Central memory CD8-positive, alpha-beta T cell (primary cell): ENCODE results near the gene SLC34A1.

ENCODE experiments used
- ATAC-seq: fragments of 150-1000 bp; cut with Tn5 transposase; replicated peaks from 2 replicates; pipeline ENCODE4 v1.10.0; 2022; ENCODE audit warnings: mild to moderate bottlenecking, moderate FRiP score, moderate number of reproducible peaks; ENCODE audit not compliant: poor library complexity, severe bottlenecking; ENCODE audit errors: extremely low read depth
- DNase-seq, 2 donors: peaks; one replicate each; pipeline ENCODE4 v3.0.0; 2021; ENCODE audit warnings: low spot score in 2 of 2
- H3K27ac Mint-ChIP-seq: one replicate; pipeline ENCODE4 v1.8.0; 2022; ENCODE audit warnings: low read depth, mild to moderate bottlenecking, moderate library complexity, mixed read lengths
- H3K27me3 Mint-ChIP-seq: one replicate; pipeline ENCODE4 v1.8.0; 2022; ENCODE audit warnings: mixed read lengths
- H3K36me3 Mint-ChIP-seq: one replicate; pipeline ENCODE4 v1.8.0; 2022; ENCODE audit warnings: mild to moderate bottlenecking, moderate library complexity, mixed read lengths; ENCODE audit not compliant: insufficient read depth
- H3K4me1 Mint-ChIP-seq: one replicate; pipeline ENCODE4 v1.8.0; 2022; ENCODE audit warnings: mixed read lengths
- H3K4me3 Mint-ChIP-seq: one replicate; pipeline ENCODE4 v1.8.0; 2022; ENCODE audit warnings: mild to moderate bottlenecking, moderate library complexity, mixed read lengths
- H3K9me3 Mint-ChIP-seq: one replicate; pipeline ENCODE4 v1.8.0; 2022; ENCODE audit warnings: mixed read lengths

Gene SLC34A1

DNA sequence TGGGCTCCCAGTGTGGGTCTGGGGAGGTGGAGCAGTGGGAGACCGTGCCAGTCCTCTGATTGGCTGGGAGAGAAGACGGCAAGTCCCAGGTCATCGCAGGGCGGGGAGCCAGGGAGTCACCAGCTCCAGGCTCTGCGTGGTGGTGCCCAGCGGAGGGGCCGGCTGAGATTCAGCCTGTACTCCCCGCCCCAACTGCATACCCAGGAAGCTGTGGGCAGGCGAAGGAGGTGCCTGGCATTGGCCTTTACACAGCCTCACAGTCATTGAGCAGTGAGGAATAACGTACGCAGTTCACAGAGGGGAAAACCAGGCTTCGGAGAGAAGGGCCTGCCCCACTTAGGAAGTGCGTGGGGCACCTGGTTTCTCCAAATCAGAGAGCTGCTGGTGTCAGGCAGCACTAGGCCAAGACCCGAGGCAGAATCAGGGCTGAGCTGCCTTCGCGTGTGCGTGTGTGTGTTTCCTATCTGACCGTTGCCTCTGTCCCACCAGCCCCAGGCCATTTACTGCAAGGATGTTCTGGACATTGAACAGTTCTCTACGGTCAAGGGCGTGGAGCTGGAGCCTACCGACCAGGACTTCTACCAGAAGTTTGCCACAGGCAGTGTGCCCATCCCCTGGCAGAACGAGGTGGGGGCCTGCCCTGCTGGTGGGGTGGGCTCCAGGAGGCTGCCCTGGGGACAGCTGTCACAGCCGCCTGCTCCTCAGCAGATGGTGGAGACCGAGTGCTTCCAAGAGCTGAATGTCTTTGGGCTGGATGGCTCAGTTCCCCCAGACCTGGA is 56.2 kb downstream of the SLC34A1 start:
- Mint-ChIP-seq H3K9me3 (no peaks in the 10 kb centered on the region), H3K4me1 (peaks cover 56% of the 10 kb centered on the region), H3K27ac (peak overlapping the region; percentile 84), H3K4me3 (peak overlapping the region; percentile 20), H3K36me3 (peaks cover 50% of the 10 kb centered on the region), H3K27me3 (no peaks in the 10 kb centered on the region)
- no peak for DNase-seq
- peak; percentile 64 for ATAC-seq

DNA sequence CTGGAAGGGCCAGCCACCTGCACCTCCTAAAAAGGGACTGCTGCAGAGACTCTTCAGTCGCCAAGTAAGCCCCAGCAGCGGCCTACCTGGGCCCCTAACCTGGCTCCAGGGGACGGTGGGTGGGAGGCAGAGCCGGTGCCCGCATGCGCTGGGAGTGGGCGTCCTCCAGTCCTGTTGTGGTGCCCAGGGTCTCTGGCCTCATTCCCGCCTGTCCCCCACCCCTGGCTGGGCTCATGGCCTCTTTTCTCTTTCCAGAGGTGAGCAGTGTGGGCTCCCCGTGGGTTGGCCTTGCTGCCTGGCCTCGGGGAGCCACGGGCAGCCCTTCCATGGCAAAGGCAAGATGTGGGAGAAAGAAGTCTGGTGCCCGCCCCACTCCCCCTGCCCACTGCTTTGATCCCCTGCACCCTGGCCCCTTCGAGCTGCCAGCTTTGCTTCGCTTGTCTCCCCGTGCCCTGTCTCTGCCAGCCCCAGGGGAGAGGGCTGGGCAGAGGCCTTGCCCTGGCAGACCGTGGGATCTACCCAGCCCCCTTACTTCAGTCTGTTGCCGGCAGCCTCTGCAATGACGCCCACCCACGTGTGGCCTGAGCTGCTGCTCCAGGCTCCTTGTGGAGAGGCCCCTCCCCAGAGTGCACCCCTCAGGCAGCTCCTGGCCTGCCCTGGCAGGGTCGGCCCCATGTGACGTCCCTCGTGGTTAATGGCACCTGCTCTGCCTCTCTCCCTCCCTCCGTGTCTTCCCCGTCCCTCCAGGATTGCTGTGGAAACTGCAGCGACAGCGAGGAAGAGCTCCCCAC is 57.0 kb downstream of the SLC34A1 start:
- ATAC-seq (no peak), DNase-seq (no peak)
- no peaks in the 10 kb centered on the region for H3K9me3 Mint-ChIP-seq
- H3K27me3 Mint-ChIP-seq = no peaks in the 10 kb centered on the region
- H3K36me3 Mint-ChIP-seq = peaks cover 45% of the 10 kb centered on the region
- H3K4me1 Mint-ChIP-seq = peaks cover 64% of the 10 kb centered on the region
- H3K27ac Mint-ChIP-seq = peak overlapping the region; percentile 68
- H3K4me3 Mint-ChIP-seq = no peak overlapping the region

DNA sequence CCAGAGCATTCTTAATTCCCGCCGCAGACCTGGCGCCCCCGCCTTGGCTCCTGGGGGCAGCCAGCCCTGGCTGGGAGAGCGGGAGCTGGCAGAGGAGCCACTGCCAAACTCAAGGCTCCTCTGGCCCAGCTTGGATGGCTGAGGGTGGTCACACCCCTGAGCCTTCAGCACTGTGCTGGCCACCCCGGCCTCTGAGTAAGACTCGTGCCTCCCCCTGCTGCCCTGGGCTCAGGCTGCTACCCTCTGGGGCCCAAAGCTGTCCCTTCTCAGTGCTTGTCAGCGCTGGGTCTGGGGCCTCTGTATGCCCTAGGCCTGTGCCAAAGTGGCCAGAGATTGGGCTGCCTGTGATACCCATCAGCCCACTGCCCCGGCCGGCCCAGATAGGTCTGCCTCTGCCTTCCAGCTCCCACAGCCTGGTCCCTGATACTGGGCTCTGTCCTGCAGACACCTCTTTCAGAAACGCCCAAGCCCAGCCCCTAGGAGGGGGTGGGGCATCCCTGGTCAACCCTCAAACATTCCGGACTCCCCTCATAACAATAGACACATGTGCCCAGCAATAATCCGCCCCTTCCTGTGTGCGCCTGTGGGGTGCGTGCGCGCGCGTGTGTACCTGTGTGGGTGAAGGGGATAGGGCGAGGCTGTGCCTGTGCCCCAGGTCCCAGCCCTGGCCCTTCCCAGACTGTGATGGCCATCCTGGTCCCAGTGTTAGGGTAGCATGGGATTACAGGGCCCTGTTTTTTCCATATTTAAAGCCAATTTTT is 58.0 kb downstream of the SLC34A1 start:
- DNase-seq (no peak), ATAC-seq (no peak)
- H3K9me3 Mint-ChIP-seq = no peaks in the 10 kb centered on the region
- H3K27ac Mint-ChIP-seq = peak overlapping the region; percentile 68
- H3K36me3 Mint-ChIP-seq = peaks cover 37% of the 10 kb centered on the region
- no peak overlapping the region for H3K4me3 Mint-ChIP-seq
- H3K27me3 Mint-ChIP-seq = no peaks in the 10 kb centered on the region
- peaks cover 57% of the 10 kb centered on the region for H3K4me1 Mint-ChIP-seq

DNA sequence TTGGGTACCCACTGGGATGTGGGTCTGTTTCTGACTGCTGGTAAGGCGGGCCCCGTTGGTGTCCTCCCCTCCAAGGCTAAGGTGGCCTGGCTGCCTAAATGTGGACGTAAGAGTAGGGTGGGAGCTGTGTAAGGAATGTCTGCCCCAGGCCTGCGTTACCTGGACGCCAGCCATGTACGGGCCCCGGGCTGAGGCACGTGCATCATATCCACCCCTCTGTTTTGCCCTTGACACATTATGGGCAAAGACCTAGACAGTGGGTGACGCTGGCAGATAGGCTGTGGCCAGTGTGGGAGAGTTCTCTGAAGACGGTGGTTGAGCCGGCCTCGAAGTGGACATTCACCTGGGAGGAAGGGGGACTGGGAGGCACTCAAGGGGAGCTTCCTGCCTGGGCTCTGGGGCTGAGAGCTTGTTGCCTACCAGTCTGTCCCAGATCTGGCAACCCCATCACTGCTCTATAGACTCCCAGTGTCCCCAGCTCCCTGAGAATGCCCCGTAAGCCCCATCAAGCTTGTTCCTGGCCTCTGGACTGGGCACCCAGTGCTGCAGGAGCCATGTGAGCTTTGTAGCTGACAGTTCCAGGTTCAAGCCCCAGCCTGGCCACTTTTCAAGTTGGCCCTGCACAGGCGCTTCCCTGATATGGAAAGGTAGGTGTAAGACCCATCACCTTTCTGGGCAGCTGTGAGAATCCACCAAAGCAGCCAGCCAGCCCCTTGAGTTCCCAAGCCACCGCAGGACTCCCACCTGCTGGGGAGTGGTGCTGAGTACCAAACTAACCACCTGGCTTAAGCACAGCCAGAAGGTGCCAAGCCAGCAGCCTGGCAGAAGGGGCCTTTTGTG is 59.1 kb downstream of the SLC34A1 start:
- DNase-seq (no peak), ATAC-seq (no peak)
- Mint-ChIP-seq H3K4me3 (no peak overlapping the region), H3K4me1 (peaks cover 55% of the 10 kb centered on the region), H3K27me3 (no peaks in the 10 kb centered on the region), H3K27ac (peak overlapping the region; percentile 98), H3K9me3 (no peaks in the 10 kb centered on the region), H3K36me3 (peaks cover 30% of the 10 kb centered on the region)

DNA sequence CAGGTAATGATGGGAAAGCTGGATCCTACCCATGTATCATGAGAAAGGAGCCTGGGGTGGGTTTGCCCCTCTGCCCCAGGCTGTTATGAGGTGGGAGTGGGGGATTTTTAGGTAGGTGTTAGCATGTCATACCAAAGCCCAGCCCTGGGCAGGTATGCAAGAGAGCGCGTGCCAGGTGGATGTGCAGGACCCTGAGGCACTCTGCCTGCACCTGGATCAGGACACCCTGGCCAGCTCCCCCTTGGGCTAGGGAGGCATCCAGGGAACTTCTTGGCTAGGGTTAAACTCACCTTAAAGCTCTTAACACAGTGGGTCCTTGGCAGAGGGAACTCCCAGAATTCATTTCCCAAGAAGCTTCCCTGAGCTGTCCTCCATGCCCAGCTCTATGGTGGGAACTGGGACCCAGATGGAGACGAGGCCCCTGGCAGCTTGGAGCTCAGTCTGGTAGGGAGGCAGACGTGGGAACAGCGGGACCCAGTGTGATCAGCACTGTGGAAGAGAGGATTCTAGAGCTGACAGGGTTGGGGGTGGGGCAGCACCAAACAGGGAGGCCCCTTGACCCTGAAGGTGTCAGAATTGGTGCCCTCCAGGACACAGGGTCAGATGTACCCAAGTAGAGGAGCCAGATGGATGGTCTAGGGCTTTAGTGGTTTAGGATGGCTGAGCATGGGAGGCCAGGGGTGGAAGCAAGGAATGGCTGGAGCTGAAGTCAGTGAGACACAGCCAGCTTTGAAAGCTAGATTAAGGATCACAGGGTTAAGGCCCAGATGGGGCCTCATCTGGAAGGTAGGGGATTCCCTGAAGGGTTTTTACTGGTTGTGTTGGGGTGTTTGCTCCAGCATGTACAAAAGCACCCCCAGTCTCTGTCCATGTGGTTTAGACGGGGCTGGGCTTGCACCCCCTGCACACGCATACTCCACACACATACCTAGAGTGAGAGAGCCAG is 60.1 kb downstream of the SLC34A1 start:
- Mint-ChIP-seq H3K27ac (peak overlapping the region; percentile 98), H3K4me1 (peaks cover 55% of the 10 kb centered on the region), H3K27me3 (no peaks in the 10 kb centered on the region), H3K9me3 (no peaks in the 10 kb centered on the region), H3K4me3 (peak overlapping the region; percentile 76), H3K36me3 (peaks cover 23% of the 10 kb centered on the region)
- DNase-seq (no peak), ATAC-seq (peak; percentile 29)

DNA sequence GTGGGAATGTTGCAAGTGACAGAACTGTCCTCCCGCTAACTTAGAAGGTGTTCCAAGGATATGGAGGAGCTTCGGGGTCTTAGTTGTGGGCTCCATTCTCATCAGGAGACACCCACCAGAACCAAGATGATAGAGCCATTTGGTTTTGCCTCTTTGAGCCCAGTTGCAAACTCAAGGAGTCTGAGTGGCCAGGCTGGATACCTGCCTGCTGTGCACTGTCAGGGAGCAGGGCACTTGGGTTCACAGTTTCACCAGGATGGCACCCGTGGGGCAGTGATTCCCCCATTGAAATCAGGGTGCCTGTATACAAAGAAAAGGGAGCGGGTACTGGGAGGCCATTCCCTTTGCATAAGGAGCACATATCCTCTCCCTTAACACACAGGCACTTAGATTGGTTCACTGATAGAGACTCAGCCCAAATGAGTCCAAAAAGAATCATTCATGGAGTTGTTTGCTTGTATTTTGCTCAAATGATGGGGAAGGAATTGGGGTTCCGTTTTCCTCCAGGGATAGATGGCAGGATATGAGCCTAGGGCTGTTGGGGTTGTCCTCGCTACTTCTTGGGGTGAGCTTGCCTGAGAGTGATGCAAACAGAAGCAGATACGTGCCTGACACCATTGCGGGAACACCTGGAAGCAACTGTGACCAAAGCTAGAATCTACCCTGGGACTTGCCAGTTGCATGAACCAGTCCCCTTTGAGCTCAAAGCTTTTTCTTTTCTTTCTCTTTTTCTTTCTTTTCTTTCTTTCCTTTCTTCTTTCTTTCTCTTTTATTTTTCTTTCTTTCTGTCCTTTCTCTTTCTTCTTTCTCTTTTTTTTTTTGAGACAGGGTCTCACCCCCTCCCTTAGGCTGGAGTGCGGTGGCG is 61.0 kb downstream of the SLC34A1 start:
- Mint-ChIP-seq H3K9me3 (no peaks in the 10 kb centered on the region), H3K4me3 (peak overlapping the region; percentile 76), H3K27me3 (no peaks in the 10 kb centered on the region), H3K4me1 (peaks cover 46% of the 10 kb centered on the region), H3K36me3 (peaks cover 20% of the 10 kb centered on the region), H3K27ac (peak overlapping the region; percentile 98)
- no peak for DNase-seq
- ATAC-seq = peak; percentile 38

DNA sequence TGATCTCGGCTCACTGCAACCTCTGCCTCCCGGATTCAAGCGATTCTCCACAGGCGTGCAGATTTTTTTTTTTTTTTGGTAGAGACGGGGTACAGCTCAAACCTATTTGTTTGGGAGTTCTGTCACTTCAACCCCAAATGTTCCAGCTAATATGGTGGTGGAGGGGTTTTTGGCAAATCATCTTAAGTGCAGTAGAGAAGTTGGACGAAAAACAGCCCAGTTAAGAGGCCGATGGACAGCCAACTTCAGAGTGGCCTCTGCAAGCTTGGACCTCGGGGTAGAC is 61.6 kb downstream of the SLC34A1 start:
- Mint-ChIP-seq H3K4me1 (peaks cover 43% of the 10 kb centered on the region), H3K36me3 (peaks cover 19% of the 10 kb centered on the region), H3K27me3 (no peaks in the 10 kb centered on the region), H3K4me3 (peak overlapping the region; percentile 76), H3K9me3 (no peaks in the 10 kb centered on the region), H3K27ac (peak overlapping the region; percentile 98)
- ATAC-seq = no peak
- DNase-seq = no peak

DNA sequence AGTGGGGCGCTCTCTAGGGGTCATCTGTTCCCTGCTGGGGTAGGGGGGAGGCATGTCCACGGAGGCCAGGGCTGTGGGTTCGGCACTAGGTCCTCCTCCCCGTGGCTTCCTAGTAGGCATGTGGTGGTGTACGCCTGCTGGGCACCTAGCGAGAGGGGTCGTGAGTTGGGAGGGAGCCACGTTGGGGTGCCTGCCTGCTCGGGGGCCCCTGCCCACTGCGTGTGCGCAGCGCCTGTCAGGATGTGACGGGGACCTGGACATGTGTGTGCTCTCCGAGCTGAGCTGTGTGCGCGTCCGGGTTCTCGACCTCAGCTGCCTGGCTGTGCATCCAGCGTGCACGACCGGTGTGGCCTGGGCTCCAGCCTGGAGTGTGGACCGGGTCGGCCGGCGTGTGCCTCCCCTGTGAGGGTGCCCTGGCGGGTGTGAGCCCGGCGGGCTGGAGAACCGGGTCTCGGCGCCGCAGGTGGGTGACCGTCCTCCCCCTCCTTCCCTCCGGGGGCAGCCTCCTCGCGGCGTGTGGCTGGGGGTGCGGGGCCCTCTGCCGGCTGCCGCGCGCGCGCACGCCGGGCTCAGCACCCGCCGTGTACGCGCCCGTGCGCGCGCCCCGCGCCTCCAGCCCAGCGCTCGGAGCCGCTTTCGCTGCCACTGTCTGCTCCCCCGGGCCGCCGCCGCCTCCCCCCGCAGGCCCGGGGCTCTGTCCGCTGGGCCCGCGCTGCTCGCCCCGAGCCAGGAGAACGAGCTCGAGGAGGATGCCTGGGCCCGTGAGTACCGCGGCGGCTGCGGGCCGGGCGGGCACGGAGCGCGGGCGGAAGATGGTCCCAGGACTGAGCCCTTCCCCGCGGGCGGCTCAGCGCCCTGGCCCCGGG is 62.2 kb downstream of the SLC34A1 start, which contains the start of gene PRR7:
TSS of gene PRR7 (plus strand) at position 615 of the 866 bp plus-strand sequence. CDS start 8,254 bp downstream, outside the sequence.
- Mint-ChIP-seq H3K4me3 (peak within 1 kb of the TSS; percentile 76), H3K4me1 (peaks cover 43% of the 10 kb centered on the region), H3K27ac (peak within 1 kb of the TSS; percentile 98), H3K9me3 (no peaks in the 10 kb centered on the region), H3K27me3 (no peaks in the 10 kb centered on the region), H3K36me3 (peaks cover 18% of the 10 kb centered on the region)
- ATAC-seq (peak; percentile 65), DNase-seq (peak; percentile 66 to 71)

DNA sequence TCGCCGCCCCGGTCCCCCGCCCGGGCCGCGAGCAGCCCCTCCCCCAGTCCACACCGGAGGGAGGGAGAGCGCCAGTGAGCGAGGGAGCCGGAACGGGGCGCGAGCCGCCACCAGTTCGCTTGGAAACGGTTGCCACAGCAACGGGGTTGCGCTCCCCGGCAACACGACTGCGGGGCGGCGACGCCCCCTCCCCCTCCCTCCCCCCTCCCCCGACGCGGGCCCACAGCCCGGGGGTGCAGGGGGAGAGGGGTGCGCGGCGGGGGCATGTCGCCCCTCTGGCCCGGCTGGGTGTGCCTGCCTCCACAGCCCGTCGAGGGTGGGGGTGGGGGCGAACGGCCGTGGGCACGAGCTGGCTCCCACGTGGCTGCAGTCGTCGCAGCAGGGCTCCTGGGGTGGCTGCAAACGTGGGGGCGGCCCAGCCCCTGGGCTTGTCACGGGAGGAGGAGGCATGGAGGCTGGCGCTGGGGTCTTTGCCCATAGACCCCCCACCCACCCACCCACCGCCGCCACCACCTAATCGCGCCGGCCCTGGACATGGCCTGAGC is 62.9 kb downstream of the SLC34A1 start:
- no peaks in the 10 kb centered on the region for H3K9me3 Mint-ChIP-seq
- no peaks in the 10 kb centered on the region for H3K27me3 Mint-ChIP-seq
- DNase-seq = peak; percentile 62 to 72
- H3K27ac Mint-ChIP-seq = no peak overlapping the region
- H3K4me3 Mint-ChIP-seq = peak overlapping the region; percentile 69
- ATAC-seq = peak; percentile 46
- peaks cover 48% of the 10 kb centered on the region for H3K4me1 Mint-ChIP-seq
- peaks cover 18% of the 10 kb centered on the region for H3K36me3 Mint-ChIP-seq
